ENCODE results near the gene TCEANC2.

Gene TCEANC2

DNA sequence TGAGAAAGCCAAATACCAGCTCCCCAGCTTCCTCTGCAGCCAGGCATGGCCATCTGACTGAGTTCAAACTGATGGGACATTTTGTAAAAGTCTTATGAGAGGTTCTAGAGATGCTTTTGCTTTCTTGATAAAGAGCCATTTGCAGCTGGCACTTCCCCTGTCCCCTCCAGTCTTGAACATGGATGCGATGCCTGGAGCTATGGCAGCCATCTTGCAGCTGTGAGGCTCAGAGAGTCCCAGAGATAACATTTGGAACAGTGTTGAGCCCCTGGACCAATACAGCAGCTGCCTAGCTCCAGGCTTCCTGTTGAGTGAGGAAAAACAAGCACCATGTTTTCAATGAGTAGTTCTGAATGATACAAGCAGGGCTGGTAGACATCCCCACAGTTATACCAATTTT, 85.6 kb downstream of the TCEANC2 start:
- H3K4me3 ChIP-seq (ENCODE audit: low read length): no peak overlapping the region
- TF ChIP-seq ZNF274 (IDR thresholded peaks at IDR 0.05; ENCODE audit: low read depth, low read length): no peak

- no peak overlapping the region for H3K4me3 ChIP-seq (ENCODE audit: low read length)
- TF ChIP-seq ZNF274 (IDR thresholded peaks at IDR 0.05; ENCODE audit: low read depth, low read length): no peak
These were observed 86.3 kb downstream of the TCEANC2 start for GRCh38 chr1:54139711-54140110.

- no peak overlapping the region for H3K4me3 ChIP-seq (ENCODE audit: low read length)
- TF ChIP-seq ZNF274 (IDR thresholded peaks at IDR 0.05; ENCODE audit: low read depth, low read length): no peak
These were observed 88.9 kb downstream of the TCEANC2 start for GRCh38 chr1:54142146-54142900.

DNA sequence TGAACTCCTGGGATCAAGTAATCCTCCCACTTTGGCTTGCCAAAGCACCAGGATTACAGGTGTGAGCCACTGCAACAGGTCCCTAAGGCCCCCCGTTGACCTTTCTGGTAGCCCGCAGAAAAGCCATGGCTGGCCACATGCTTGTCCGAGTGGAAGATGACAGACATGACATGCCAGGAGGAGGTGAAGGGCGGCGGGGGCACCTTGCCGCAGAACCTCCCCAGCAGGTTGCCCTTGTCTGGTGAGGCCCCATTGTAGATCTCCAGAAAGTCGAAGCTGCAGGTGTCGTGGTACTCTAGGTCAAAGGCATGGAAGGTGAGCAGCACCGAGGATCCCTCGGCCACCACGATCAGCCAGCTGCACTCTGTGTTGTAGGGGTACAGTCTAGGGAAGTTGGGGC, 91.0 kb downstream of the TCEANC2 start:
- no peak overlapping the region for H3K4me3 ChIP-seq (ENCODE audit: low read length)
- no peak for TF ChIP-seq ZNF274 (IDR thresholded peaks at IDR 0.05; ENCODE audit: low read depth, low read length)

DNA sequence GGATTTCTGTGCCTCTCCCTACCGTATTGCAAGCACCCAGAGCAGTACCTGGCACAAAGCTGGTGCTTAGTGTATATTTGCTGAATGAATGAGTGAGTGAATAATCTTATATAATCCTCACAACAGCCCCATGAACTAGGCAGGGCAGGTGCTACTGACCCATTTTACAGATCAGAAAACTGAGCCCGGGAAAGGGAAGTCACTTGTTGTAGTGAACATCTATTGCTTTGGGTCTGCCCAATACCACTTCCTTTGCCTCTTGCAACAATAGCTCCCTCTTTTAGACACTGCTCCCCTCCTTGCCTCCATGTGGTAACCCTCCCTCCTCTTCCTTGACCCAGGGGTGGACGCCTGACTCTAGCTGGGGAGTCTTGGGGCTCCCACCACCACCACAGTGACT, 96.3 kb downstream of the TCEANC2 start:
- no peak for TF ChIP-seq ZNF274 (IDR thresholded peaks at IDR 0.05; ENCODE audit: low read depth, low read length)
- H3K4me3 ChIP-seq (ENCODE audit: low read length): no peak overlapping the region

- no peak overlapping the region for H3K4me3 ChIP-seq (ENCODE audit: low read length)
- no peak for TF ChIP-seq ZNF274 (IDR thresholded peaks at IDR 0.05; ENCODE audit: low read depth, low read length)
These were observed 97.6 kb downstream of the TCEANC2 start for GRCh38 chr1:54151013-54151412.

GRCh38 chr1:54152696-54153095, 99.3 kb downstream of the TCEANC2 start, which contains the start of gene CDCP2:
CDCP2 (minus strand) TSS chr1:54153000; CDS start chr1:54152922, 78 bp downstream.
- no peak for TF ChIP-seq ZNF274 (IDR thresholded peaks at IDR 0.05; ENCODE audit: low read depth, low read length)
- H3K4me3 ChIP-seq (ENCODE audit: low read length): no peak within 1 kb of the TSS

- H3K4me3 ChIP-seq (ENCODE audit: low read length): no peak overlapping the region
- no peak for TF ChIP-seq ZNF274 (IDR thresholded peaks at IDR 0.05; ENCODE audit: low read depth, low read length)
These were observed 100.4 kb downstream of the TCEANC2 start for GRCh38 chr1:54153535-54154439.

All from GM08714 (cell line).